PC-9 (cell line): ENCODE measurements around the gene TMEM191B. TPM values are rescaled to one million over a fixed set of nuclear protein-coding genes. Genes with fewer than 3 reads are reported as not detected.
A peak's percentile ranks its signal among the peaks of the same experiment; 100 is the strongest.
"Not testable (repeated sequence)": the region's sequence is repeated elsewhere in the genome, so short reads cannot be mapped to it uniquely, and the experiment has no call there.

Experiments used
- BruUV-seq: library from RNA; stranded (reverse); fragments of 400-500 nt; replicated peaks from 2 replicates; lab custom pipeline; 2021; lab: Mats Ljungman, UMichigan
- CTCF ChIA-PET: fragments of 300-600 bp; sonication (Branson Sonifier 250); formaldehyde crosslinking; loops from one replicate; lab custom pipeline; 2022; ENCODE audit warnings: antibody characterized with exemption; lab: Charles Lee
- POLR2A ChIA-PET: fragments of 300-600 bp; sonication (Branson Sonifier 250); formaldehyde crosslinking; loops from one replicate; lab custom pipeline; 2022; ENCODE audit warnings: antibody characterized with exemption; ENCODE audit not compliant: unreplicated experiment; lab: Charles Lee
- DNase-seq, 2 experiments: peaks; one replicate each; pipeline versions ENCODE4 v3.0.0 to v3.0.0-alpha.2; 2015 to 2022; ENCODE audit warnings: mixed read lengths in 1 of 2
- H2AFZ ChIP-seq: fragments of 200-600 bp; sonication (generic); 2 replicates; pipeline ENCODE4 v1.8.1; 2017; ENCODE audit warnings: antibody characterized with exemption
- H3F3A ChIP-seq: fragments of 200-600 bp; sonication (generic); 2 replicates; pipeline ENCODE4 v1.8.1; 2017; ENCODE audit warnings: antibody characterized with exemption, mild to moderate bottlenecking, low read depth; ENCODE audit not compliant: insufficient read depth
- H3K27ac ChIP-seq: fragments of 200-600 bp; sonication (generic); 2 replicates; pipeline ENCODE4 v1.6.1; 2016; ENCODE audit warnings: mixed run types
- H3K27me3 ChIP-seq: fragments of 200-600 bp; sonication (generic); 2 replicates; pipeline ENCODE4 v1.6.1; 2016; ENCODE audit warnings: low read depth, mixed run types; ENCODE audit not compliant: insufficient read depth
- H3K36me3 ChIP-seq: fragments of 200-600 bp; sonication (generic); 2 replicates; pipeline ENCODE4 v1.6.1; 2016; ENCODE audit warnings: low read depth, mixed run types
- H3K4me1 ChIP-seq: fragments of 200-600 bp; sonication (generic); replicated peaks from 2 replicates; pipeline ENCODE4 v1.6.1; 2016; ENCODE audit warnings: mixed run types; ENCODE audit not compliant: insufficient read depth
- H3K4me2 ChIP-seq: fragments of 200-600 bp; sonication (generic); 2 replicates; pipeline ENCODE4 v1.6.1; 2017; ENCODE audit warnings: mixed run types
- H3K4me3 ChIP-seq: fragments of 200-600 bp; sonication (generic); 2 replicates; pipeline ENCODE4 v1.6.1; 2016; ENCODE audit warnings: mixed run types
- H3K79me2 ChIP-seq: fragments of 200-600 bp; sonication (generic); 2 replicates; pipeline ENCODE4 v1.6.1; 2017; ENCODE audit warnings: low read depth, mixed run types
- H3K9me2 ChIP-seq: fragments of 200-600 bp; sonication (generic); 2 replicates; pipeline ENCODE4 v1.8.1; 2017; ENCODE audit warnings: mild to moderate bottlenecking; ENCODE audit not compliant: insufficient read depth
- H3K9me3 ChIP-seq: fragments of 200-600 bp; sonication (generic); 2 replicates; pipeline ENCODE4 v1.8.1; 2016; ENCODE audit warnings: low read depth; ENCODE audit not compliant: insufficient read depth
- H4K20me1 ChIP-seq: fragments of 200-600 bp; sonication (generic); 2 replicates; pipeline ENCODE4 v1.8.1; 2017; ENCODE audit not compliant: insufficient read depth
- intact Hi-C: fragments of 100-400 bp; cut with micrococcal nuclease; formaldehyde crosslinking; loops from one replicate; pipeline ENCODE4 v1.10.0; 2022; ENCODE audit not compliant: unreplicated experiment
- total RNA-seq: library from RNA; stranded (reverse); gene quantifications from 2 replicates; pipeline ENCODE4 v1.2.3, GENCODE V29; 2021

Gene TMEM191B
- total RNA-seq, 1 experiment from 2014 or later, result 1.4 TPM

GRCh38 chr22:18523328-18523727 is 4.3 kb upstream of the TMEM191B start:
- DNase-seq, intact Hi-C loops, H3K36me3 ChIP-seq, H3K27ac ChIP-seq, H3K9me2 ChIP-seq, BruUV-seq, H3K4me2 ChIP-seq, H3K4me1 ChIP-seq, H3F3A ChIP-seq, H2AFZ ChIP-seq, POLR2A ChIA-PET, H3K79me2 ChIP-seq, H3K9me3 ChIP-seq, H3K27me3 ChIP-seq, CTCF ChIA-PET, H4K20me1 ChIP-seq, H3K4me3 ChIP-seq: not testable (repeated sequence)

DNA sequence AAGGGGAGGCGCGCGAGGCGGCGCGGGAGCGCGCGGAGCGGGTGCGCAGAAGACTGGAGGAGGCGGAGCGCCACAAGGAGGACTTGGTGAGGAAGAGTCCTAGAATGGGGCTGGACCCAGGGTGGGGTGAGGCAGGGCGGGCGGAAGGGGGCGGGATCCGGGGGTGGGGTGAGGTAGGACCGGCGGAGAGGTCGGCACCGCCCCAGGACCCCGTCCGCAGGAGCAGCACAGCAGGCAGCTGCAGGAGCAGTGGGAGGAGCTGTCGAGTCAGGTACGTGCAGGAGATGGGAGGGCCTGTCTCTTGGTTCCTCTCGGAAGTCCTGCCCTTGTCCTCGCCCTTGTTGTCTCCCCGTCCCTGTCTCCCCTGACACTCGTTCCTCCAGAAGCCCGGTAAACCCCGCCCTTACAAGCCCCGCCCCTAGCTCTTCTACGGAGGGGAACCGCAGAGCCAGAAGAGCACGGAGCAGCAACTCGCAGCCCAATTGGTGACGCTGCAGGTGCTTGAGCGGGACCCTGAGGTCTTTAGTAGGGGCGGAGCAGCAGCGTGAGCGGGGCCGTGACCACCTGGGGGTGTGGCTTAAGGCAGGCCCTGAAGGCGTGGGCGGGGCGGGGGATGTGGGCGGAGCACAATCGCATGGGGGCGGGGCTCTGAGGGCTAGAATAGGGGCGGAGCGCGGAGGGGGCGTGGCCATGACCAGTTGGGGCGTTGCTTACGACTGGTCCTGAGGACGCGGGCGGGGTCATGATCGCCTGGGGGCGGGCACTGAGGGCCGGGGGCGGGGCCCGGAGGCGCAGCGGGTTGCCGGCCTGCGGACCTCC is 1.2 kb downstream of the TMEM191B start:
- H3K9me3 ChIP-seq, H3K79me2 ChIP-seq, H3K9me2 ChIP-seq, H3K27me3 ChIP-seq, H3K4me3 ChIP-seq, BruUV-seq, CTCF ChIA-PET, H2AFZ ChIP-seq, H3K4me2 ChIP-seq, H3K4me1 ChIP-seq, intact Hi-C loops, H4K20me1 ChIP-seq, POLR2A ChIA-PET, H3K27ac ChIP-seq, H3F3A ChIP-seq, H3K36me3 ChIP-seq: not testable (repeated sequence)
- peak; percentile 10 to 69 for DNase-seq

GRCh38 chr22:18529416-18530145 is 2.0 kb downstream of the TMEM191B start:
- H3K27me3 ChIP-seq, BruUV-seq, H3K79me2 ChIP-seq, H3K4me1 ChIP-seq, H3F3A ChIP-seq, H3K4me3 ChIP-seq, CTCF ChIA-PET, H4K20me1 ChIP-seq, H2AFZ ChIP-seq, H3K9me3 ChIP-seq, POLR2A ChIA-PET, H3K27ac ChIP-seq, DNase-seq, intact Hi-C loops, H3K36me3 ChIP-seq, H3K9me2 ChIP-seq, H3K4me2 ChIP-seq: not testable (repeated sequence)

- H3K36me3 ChIP-seq, H3K9me2 ChIP-seq, H3K9me3 ChIP-seq, H4K20me1 ChIP-seq, H3K4me2 ChIP-seq, H3K4me3 ChIP-seq, H3F3A ChIP-seq, H3K79me2 ChIP-seq, BruUV-seq, DNase-seq, H2AFZ ChIP-seq, intact Hi-C loops, POLR2A ChIA-PET, CTCF ChIA-PET, H3K27ac ChIP-seq, H3K27me3 ChIP-seq, H3K4me1 ChIP-seq: not testable (repeated sequence)
Observed at GRCh38 chr22:18533633-18534032, 6.0 kb downstream of the TMEM191B start.

DNA sequence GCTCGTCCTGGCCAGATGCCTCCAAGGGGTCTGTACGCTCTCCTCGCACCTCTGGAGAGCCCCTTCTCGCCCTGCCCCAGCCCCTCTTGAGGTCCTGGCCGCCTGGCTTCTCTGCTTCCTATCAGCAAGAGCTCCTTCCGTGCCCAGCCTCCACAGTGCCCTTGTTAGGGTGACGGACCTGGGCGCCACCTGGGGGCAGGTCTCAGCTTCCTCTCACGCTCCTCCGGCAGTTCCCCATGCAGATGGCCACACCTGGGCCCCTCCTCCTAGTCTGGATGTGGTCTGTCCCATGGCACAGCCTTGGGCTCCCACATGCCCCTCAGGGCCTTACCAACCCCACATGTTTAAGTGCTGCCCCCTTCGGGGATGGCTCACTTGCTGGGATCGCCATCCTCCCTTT is 6.7 kb downstream of the TMEM191B start:
- H3K9me3 ChIP-seq, intact Hi-C loops, H3K36me3 ChIP-seq, H3K9me2 ChIP-seq, H3K79me2 ChIP-seq, H4K20me1 ChIP-seq, H3K27ac ChIP-seq, H3K4me3 ChIP-seq, H2AFZ ChIP-seq, H3F3A ChIP-seq, BruUV-seq, H3K4me1 ChIP-seq, CTCF ChIA-PET, DNase-seq, H3K27me3 ChIP-seq, H3K4me2 ChIP-seq, POLR2A ChIA-PET: not testable (repeated sequence)

DNA sequence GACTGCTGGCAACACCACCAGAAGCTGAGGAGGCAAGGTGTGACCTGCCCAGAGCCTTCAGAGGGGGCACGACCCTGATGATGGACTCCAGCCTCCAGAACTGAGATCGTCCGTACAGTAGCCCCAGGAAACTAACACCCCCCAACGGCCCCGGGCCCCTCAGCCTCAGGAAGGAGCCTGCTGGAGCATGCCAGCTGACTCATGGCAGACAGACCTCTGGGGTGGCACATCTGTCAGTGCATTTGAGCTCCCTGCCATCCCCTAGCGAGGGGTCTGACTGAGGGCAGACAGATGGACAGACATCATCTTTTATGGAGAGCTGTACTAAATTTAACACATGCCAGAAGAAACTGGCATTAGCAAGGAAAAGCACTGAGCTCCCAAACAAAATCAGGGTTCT is 12.4 kb downstream of the TMEM191B start:
- H3K79me2 ChIP-seq, H3K9me3 ChIP-seq, H3F3A ChIP-seq, H3K27ac ChIP-seq, intact Hi-C loops, CTCF ChIA-PET, H3K4me3 ChIP-seq, H3K9me2 ChIP-seq, H4K20me1 ChIP-seq, POLR2A ChIA-PET, BruUV-seq, DNase-seq, H3K4me2 ChIP-seq, H2AFZ ChIP-seq, H3K27me3 ChIP-seq, H3K36me3 ChIP-seq, H3K4me1 ChIP-seq: not testable (repeated sequence)

DNA sequence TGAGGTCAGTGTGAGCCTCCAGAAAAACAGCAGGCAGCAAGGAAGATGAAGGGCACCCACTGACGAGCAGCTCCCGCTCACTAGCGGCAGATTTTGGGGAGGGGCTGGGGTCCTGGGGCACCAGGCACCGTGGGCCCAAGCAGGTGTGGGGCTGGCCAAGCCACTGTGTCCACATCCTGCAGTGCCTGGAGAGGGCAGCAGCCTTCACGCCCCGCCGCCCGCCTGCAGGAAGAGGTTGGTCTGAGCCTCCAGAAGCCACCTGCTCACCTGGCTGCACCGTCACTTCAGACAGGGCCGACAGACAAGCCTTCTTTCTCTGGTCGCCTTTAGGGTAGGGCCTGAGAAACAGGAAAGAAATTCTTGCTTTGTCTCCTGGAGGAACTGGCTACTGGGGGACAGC is 15.8 kb downstream of the TMEM191B start:
- H4K20me1 ChIP-seq, H3K4me3 ChIP-seq, H3K27ac ChIP-seq, H3K9me3 ChIP-seq, POLR2A ChIA-PET, DNase-seq, H3K27me3 ChIP-seq, H3K4me2 ChIP-seq, CTCF ChIA-PET, H3F3A ChIP-seq, H3K36me3 ChIP-seq, H3K4me1 ChIP-seq, H3K79me2 ChIP-seq, BruUV-seq, H3K9me2 ChIP-seq, intact Hi-C loops, H2AFZ ChIP-seq: not testable (repeated sequence)
